Embryonic facial prominence (tissue), 1 donor: ENCODE measurements around the gene GRM1.
A peak's percentile ranks its signal among the peaks of the same experiment; 100 is the strongest.
"Not testable (repeated sequence)": the region's sequence is repeated elsewhere in the genome, so short reads cannot be mapped to it uniquely, and the experiment has no call there.

Experiments used
- DNase-seq: peaks from one replicate; pipeline ENCODE4 v3.0.0-alpha.2; 2016; ENCODE audit errors: extremely low spot score

Gene GRM1

DNA sequence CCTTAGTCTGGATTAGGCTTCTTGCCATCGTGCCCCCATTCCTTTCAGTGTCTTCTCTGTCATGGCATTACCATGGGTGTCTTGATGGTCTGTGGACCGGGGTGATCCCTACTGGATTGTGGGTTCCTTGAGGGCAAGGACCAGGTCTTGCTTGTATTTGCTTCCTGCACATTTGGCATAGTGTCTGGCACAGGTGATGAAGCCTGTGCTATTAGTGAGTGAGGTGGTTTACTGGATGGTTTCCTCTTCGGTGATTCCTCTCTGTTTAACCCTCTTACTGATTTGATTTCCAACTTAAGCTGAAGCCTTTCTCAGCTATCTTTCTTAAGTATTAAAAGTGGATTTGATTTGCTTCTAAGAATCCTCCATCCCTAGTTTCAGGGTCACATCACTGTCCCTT, 162.3 kb downstream of the GRM1 start:
- DNase-seq = no peak

DNA sequence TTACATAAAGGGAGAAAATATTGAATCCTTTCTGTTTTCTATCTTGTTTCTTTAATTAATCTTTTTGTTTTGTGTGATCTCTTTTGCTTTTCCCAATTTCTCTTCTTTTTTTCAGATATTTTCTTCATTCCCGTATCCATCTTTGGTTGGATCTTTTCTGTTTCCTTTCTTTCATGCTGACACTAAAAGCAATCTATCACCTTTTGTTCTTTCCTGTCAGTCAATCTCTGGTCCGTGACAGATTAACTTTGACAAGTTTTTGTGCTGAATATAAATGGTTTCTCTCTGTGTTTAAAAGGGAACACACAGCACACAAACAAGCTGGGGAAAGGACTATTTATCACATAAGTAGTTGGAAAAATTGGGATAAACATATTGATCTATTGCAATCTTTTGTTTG, 162.8 kb downstream of the GRM1 start:
- DNase-seq = no peak

DNA sequence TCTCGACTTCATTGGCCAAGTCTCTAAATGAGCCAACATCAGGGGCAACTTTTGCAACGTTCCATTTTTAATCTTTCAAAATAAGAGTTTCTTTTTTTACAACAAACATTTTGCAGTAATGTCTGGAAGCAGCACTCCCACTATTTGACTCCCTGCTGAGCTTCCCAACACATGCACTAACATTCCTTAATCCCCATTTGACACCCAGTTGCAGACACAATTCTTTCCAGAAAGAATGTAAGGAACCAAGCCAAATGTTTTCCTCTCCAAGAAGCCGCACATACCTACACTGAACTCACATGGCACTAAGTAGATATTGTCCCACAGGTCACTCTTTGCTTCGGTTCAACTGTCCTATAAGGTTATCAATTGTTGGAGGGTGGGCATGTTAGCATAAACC, 165.6 kb downstream of the GRM1 start:
- no peak for DNase-seq

DNA sequence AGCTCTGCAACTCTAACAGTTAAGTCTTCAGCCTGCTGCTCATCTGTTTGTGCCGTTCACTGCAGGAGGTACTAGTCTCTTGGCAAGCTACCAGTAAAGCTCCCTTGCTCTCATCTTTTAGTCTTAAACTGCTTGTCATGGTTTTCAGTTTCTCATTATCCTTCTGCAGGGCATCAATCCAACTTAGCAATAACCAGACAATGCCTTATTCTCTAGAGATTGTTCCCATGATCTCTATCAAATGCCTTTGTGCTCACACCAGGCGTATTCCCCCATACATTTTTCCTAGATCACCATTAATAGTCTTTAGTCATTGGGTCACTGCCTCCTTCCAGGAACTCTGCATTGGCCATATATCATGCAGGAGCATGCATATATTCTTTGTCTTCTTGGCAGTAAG, 171.3 kb downstream of the GRM1 start:
- peak; percentile 46 for DNase-seq

DNA sequence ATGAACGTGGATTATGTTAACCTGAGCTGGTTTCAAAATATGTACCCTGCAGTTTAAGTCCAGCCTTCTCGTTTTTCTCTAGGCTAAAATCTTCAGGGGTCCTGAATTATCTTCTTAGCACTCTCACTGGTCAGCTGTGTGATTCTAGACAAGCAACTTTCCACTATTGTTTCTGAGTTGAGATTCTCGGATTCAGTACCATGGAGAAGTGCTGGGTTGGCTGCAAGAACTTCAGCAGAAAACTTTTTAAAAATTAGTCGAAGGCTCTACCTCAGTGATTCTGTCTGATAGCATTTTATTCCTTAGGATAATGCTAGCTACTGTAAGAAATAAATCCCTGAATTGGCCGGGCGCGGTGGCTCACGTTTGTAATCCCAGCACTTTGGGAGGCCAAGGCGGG, 173.7 kb downstream of the GRM1 start:
- no peak for DNase-seq

DNA sequence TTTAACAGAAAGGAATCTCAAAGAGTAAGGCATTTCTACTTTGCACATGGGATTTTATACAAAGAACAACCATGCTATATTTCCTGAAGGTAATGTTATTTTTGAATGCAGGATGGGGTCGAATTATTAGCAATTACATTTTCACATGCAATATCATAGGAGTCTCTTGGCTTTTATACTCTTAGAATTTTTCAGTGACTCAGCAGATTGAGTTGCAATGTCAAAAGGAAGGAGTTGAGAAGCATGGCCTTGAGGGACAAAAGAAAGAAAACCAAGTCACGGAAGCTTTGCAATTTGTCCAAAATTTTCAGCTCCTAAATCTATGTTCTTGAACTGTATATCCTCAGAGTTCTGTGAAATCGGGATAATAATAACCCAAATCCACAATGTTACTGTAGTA, 181.1 kb downstream of the GRM1 start:
- DNase-seq = no peak

DNA sequence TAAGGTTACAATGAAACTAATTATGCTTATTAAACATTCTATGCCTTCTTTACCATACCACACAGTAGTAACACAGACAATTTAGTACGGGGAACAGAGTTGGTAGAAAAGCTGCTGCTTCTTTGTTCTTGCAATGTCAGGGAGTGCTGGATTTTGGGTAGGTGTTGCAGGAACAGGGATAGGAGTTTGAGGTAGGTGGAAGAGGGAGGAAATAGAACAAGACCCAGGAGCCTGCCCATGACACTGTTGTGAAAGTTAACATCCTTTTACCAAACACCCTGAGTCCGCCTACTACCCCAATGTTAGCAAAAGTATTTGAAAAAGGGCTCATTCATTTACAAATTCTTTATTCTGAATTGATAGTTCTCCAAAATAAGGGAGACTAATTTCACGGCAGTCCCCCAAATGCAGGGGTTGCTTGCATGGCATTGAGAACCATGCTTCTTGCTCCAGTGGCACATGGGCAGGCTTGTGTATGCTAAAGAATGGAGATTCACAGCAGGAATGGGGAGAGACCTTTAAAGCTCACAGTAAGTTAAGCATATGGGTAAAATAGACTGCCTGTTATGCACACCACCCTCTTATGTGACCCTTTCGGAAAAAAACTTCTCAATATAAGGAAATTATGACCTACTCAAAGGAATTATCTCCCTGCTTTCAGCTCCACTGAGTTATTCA, 181.7 kb downstream of the GRM1 start:
- DNase-seq = no peak

DNA sequence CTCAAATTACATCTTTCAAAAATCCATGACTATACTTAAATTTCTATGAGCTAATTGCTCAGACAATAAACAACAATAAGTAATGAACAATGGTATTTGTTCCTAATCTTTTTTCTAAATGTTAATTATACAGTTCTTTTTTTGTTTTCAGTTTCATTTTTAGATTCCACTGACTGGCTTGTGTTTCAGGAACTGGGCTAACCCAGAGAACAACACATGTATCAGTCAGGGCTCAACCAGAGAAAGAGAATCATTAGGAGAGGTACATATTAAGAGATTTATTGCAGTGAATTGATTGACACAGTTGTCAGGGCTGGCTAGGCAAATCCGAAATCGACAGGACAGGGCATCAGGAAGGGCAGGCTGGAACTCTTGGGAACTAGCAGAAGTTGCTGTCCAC, 182.8 kb downstream of the GRM1 start:
- no peak for DNase-seq

DNA sequence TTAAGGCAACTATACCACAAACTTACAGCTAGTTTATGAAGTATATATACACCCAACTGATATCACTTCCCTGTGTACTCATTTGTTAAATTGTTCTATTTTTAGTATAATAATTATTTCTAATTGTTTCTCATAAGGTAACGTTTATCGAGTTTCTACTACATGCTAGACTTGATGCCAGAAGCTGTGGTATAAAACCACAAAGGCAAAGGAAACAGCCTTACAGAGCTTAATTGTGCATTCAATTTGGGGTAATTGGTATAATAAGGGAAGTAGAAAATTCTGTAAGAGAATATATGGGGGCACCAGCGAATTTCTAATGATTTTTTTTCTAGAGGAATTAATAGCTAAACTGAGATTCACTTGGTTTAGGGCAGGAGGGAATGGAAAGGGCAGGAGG, 183.9 kb downstream of the GRM1 start:
- no peak for DNase-seq

DNA sequence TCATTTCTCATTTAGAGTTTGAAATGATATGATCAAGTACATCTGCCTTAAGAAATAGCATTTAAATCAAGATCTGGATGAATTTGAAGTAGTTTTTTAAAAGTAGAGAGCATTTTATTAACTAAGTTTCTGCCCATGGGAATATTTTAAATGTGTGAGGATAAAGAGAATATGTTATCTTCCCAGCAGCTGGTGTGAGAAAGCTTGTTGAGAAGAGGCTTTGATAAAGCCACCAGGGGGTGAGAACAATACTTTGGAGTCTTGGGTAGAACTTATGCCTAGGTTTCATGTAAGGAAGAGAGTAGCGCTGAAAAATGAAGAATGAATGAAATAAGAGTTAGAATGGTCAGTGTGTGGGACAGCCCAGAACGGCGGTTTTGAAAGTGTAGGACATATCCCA, 190.2 kb downstream of the GRM1 start:
- no peak for DNase-seq

DNA sequence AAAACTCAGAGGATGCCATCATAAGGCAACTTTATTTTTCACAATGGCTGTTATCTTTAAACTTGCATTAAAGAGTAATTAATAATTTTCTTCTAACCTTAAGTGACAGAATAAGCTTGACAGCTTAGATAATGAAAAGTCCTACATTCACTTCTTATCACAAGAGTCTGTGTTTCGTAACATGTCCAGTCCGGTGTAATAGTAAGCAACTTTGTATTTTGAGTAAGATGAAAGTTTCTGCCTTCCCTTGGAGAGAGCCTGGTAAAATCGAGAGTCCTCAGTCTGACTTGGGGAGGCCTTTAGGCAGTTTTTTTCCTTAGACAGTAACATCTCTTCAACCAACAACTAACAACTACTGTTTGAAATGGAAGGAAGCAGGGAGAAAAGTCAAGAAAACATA, 195.6 kb downstream of the GRM1 start:
- no peak for DNase-seq

DNA sequence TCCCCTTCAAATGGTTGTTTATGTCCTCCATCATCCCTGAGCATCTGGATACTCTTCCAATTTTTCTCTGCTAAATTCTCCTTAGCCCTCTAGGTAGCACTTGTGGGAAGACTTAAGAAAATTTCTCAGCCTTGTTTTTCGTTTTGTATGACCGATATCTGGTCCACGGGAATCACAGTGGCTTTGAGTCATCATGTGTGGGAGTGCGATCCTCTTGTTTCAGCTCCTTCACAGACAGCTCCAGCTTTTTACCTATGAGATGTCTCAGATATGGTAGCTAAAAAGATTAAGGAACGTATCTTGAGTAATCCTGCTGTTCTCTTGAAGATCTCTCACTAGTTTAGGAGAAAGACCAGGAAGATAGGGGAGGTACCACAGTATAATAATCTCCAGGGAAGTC, 196.1 kb downstream of the GRM1 start:
- no peak for DNase-seq

DNA sequence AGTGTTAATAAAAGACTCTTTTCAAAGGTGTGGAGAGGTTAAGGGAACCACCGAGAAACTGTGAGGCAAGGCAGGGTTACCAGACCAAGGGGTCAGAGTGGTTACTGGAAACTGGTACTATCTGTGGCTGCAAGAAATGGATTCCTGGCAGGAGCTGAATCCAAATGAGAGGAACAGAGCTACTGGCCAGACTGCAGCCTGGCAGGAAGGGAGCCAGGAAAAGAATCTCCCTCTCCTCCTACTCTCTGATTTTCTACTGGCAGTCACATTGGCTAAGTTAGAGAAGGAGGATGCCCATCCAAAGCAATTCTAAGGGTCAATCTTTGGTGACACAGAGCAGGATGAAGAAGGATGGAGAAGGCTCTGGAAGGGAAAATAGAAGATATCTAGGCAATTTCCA, 211.5 kb downstream of the GRM1 start:
- DNase-seq = no peak

DNA sequence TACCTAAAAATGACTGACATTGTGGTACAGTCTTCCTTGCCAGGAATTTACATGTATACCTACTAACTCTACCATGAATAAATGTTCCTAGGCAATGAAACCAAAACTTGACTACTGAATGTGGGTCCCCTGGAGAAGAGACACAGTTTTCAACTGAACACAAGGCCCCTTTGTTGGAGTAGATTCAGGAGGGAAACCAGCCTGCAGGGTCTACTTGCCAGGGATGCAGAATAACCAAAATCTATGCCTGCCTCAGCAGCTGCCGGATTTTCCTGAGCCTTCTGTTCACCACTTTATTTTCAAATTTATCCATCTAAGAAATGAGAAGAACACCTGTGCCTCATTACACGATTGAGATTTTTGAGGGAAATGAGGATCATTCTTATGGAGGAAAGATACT, 211.9 kb downstream of the GRM1 start:
- DNase-seq = no peak

DNA sequence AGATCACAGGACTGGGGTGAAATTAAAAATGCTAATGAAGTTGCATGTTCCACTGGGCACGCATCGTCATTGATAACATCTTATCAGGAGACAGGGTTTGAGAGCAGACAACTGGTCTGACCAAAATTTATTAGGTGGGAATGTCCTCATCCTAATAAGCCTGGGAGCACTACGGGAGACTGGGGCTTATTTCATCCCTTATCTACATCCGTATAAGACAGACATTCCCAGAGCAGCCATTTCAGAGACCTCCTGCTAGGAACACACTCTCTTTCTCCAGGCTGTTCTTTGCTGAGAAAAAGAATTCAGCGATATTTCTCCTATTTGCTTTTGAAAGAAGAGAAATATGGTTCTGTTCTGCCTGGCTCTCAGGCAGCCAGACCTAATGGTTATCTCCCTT, 214.8 kb downstream of the GRM1 start:
- not testable (repeated sequence) for DNase-seq

DNA sequence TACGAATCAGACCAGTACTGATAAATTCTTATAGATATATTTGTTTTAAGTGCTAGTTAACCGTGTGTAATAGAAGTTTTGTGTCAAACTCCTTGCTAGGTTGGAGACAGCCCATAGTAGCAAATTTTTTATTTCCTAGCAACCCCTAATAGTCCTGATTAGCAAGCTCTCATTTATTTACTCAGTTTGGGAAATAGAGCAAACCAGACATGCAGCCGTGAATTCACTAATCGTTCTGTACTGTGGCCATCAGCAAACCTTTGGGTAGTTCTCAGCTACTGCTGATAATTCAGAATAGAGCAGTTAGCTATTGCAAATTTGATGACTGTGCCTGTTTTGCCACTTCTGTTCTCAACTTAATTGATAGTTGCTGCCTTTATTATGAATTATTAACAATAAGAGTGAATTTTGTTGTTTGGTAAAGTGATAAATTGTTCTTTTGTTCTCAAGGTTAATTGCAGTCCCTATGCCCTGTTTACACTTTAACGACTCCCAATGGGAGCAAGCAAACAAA, 215.8 kb downstream of the GRM1 start:
- no peak for DNase-seq

DNA sequence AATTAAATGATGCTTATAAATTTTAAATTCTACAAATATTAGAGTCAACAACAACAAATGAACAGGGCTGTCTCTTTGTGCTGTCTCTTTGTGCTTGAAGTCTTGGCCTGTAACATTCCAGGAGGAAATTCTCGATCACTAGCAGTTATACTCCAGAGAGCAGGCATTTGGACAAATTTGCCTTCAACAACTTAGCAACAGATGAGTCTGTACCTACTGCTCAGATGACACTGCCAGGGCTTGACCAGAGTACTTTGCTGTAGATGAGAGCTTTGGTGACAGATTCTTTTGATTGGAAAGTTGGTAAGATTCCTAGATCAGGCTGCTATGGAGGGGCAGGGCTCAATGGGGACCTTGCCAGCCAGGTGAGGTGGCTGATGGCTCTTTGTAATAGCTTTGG, 217.2 kb downstream of the GRM1 start:
- no peak for DNase-seq

DNA sequence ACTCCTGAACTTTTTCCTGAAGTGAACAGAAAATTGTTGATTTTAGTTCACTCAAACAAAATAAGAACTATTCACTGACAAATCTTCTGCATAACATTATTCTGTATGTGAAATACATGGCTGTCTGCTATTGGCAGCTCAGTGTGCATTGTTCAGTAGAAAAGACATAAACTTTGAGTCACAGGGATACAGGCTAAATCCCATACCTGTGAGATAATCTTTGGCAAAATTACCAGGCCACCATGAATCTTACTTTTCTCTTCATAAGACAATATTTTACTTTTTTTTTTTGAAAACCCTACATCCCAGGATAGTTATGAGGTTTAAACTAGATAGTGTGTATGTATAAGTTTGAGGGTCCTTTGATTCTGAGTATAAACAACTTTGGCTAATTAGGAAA, 224.8 kb downstream of the GRM1 start:
- DNase-seq = no peak

DNA sequence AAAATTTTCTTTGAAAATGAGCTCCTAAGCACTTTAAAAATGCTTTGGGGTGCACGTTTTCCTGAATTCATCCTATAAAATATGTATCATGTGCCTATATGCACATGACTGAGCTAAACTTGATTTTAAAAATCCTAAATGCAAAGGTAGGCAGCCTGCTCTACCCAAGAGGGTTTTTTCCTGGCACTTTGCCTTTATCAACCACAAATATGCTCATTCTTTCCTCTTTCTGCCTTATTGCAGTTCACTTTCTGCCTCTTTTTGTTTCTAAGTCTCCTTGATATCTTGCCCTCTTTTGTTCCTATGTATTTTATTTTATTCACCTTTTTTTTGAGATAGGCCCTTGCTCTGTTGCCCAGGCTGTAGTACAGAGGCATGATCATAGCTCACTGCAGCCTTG, 229.3 kb downstream of the GRM1 start:
- no peak for DNase-seq

DNA sequence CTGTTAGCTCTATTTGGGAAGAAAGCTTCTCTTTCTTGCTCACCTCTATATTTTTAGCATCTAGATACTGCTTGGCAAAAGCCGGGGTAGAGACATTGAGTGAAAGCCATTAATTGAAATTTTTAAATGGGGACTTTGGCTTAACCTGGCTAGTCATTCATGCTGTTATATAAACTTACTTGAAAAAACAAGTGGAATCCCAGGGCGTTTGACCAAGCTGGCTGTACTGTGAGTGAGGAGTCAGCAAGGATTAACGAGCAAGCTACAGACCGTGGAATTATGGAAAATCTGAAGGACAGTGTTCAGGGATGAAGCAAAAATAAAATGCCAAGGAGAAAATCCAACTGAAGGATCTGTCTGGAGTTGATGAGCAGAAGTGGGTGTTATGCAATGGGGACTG, 232.0 kb downstream of the GRM1 start:
- no peak for DNase-seq

DNA sequence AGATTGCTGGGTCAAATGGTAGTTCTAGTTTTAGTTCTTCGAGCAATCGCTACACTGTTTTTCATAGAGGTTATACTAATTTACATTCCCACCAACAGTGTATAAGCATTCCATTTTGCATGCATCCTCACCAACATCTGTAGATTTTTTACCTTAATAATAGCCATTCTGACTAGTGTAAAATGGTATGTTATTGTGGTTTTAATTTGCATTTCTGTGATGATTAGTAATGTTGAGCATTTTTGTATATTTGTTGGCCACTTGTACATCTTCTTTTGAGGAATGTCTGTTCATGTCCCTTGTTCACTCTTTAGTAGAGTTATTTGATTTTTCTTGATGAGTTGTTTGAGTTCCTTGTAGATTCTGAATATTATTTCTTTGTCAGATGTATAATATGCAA, 236.2 kb downstream of the GRM1 start:
- DNase-seq = no peak

DNA sequence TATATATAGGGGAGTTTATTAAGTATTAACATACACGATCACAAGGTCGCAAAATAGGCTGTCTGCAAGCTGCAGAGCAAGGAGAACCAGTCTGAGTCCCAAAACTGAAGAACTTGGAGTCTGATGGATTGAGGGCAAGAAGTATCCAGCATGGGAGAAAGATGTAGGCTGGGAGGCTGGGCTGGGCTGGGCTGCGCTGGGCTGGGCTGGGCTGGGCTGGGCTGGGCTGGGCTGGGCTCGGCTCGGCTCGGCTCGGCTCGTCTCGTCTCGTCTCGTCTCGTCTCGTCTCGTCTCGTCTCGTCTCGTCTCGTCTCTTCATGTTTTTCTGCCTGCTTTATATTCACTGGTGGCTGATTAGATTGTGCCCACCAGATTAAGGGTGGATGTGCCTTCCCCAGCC, 238.6 kb downstream of the GRM1 start:
- DNase-seq = no peak

DNA sequence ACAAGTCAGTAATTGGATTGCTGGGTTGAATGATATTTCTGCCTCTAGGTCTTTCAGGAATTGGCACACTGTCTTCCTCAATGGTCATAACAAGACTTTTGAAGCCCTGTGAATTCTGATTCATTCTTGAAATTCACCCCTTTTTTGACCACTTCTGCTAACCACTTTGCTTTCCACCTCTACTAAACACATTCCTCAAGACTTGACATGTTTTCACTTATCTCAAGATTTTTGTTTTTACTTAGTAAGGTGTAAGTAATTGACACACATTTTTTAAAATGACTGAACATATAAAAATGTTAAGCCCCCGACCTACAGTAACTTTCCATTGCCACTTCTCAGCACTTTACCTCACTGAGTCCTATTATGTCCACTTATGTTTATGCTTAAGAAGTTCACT, 239.1 kb downstream of the GRM1 start:
- no peak for DNase-seq

DNA sequence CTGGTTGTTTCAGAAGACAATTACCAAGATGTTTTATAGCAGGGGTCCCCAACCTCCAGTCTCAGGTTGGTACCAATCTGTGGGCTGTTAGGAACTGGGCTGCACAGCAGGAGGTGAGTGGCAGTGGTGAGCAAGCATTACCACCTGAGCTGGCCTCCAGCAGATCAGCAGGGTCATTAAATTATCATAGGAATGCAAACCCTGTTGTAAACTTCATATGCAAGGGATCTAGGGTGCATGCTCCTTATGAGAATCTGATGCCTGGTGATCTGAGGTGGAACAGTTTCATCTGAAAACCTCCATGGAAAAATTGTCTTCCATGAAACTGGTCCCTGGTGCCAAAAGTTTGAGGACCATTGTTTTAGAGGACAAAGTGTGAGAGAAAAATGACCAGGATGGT, 240.6 kb downstream of the GRM1 start:
- DNase-seq = no peak
